ENCODE results near the gene HERPUD1.
A peak's percentile ranks its signal among the peaks of the same experiment; 100 is the strongest.

The HERPUD1 gene

GRCh38 chr16:56910112-56910511 is 21.8 kb upstream of the HERPUD1 start:
- H3K4me3 ChIP-seq (ENCODE audit: low read depth, low read length), result no peak overlapping the region
- DNase-seq (ENCODE audit: low read depth), result no peak

DNA sequence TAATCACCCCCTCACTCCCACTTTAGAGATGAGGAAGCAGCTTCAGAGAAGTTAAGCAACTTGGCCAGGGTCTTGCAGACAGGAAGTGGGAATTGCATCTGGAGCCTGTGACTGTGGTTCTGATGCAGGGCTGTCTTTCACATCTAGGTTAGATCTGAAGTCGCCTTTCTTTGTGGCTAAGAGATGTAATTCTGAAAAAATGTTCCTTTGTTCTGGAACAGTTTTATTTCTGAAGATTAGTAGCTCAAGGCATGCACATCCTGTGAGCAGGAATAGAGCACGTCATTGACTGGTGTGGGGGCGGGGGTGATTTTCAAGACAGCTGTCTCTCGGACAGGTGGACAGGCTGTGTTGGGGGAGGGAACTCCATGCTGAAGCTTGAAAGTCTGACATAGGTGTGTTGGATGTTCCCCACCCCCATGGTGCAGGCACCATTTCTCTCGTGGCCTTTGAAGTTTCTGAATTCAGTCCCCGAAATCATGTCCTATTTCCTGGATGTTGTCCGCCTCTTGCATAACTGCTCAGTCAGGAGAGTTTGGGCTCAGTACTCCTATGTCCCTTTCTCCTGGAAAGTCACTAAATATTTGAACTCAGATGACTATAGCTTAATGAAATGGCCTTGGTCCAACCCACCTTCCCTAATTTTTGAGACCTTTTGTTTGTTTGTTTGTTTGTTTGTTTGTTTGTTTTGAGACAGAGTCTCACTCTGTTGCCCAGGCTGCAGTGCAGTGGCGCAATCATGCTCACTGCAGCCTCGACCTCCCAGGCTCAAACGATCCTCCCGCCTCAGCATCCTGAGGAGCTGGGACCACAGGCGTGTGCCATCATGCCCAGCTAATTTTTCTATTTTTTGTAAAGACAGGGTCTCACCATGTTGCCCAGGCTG is 21.0 kb upstream of the HERPUD1 start:
- H3K4me3 ChIP-seq (ENCODE audit: low read depth, low read length), result no peak overlapping the region
- DNase-seq (ENCODE audit: low read depth), result peak; percentile 88

GRCh38 chr16:56911771-56912571 is 20.0 kb upstream of the HERPUD1 start:
- H3K4me3 ChIP-seq (ENCODE audit: low read depth, low read length), result no peak overlapping the region
- no peak for DNase-seq (ENCODE audit: low read depth)

- no peak overlapping the region for H3K4me3 ChIP-seq (ENCODE audit: low read depth, low read length)
- DNase-seq (ENCODE audit: low read depth), result peak; percentile 70
These were observed 18.9 kb upstream of the HERPUD1 start for GRCh38 chr16:56912746-56913708.

GRCh38 chr16:56914896-56915295 is 17.0 kb upstream of the HERPUD1 start:
- DNase-seq (ENCODE audit: low read depth), result no peak
- H3K4me3 ChIP-seq (ENCODE audit: low read depth, low read length), result no peak overlapping the region

DNA sequence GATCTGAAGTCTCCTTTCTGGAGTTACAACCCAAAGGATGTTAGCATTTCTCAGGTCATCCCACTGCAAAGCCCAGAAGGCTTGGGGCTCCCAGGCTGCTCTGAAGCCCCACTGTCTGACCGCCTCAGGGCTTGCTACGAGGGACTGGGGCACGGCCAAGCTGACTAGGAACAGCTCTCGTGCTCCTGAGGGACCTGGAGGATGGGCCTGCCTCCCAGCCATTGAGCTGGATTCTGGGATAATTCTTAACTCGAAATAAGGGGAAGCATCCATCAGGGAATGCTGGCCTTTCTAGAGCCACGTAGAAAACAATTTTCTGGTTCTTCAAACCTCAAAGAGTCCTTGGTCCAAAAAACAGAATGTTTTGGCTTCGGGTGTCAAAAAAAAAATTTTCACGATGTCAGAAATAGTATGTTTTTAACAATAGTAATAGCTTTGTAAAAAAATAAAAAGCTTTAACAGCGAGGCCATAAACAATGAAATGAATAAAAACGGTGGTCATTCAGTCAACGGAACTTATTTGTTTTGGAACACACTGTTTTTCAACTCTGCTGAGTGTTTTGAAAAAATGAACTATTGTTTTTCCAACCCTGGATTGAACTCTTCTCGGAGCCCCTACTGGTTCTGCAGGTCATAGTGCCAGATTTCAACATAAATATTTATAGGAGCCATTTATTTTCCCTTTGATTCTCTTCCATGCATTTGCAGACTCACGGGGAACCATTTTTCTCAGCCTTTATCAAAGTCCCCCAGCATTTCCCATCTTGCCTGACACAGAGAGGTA is 16.4 kb upstream of the HERPUD1 start:
- no peak overlapping the region for H3K4me3 ChIP-seq (ENCODE audit: low read depth, low read length)
- no peak for DNase-seq (ENCODE audit: low read depth)

GRCh38 chr16:56916571-56917403 is 15.2 kb upstream of the HERPUD1 start:
- no peak overlapping the region for H3K4me3 ChIP-seq (ENCODE audit: low read depth, low read length)
- no peak for DNase-seq (ENCODE audit: low read depth)

- DNase-seq (ENCODE audit: low read depth), result no peak
- no peak overlapping the region for H3K4me3 ChIP-seq (ENCODE audit: low read depth, low read length)
These were observed 13.4 kb upstream of the HERPUD1 start for GRCh38 chr16:56918467-56919012.

DNA sequence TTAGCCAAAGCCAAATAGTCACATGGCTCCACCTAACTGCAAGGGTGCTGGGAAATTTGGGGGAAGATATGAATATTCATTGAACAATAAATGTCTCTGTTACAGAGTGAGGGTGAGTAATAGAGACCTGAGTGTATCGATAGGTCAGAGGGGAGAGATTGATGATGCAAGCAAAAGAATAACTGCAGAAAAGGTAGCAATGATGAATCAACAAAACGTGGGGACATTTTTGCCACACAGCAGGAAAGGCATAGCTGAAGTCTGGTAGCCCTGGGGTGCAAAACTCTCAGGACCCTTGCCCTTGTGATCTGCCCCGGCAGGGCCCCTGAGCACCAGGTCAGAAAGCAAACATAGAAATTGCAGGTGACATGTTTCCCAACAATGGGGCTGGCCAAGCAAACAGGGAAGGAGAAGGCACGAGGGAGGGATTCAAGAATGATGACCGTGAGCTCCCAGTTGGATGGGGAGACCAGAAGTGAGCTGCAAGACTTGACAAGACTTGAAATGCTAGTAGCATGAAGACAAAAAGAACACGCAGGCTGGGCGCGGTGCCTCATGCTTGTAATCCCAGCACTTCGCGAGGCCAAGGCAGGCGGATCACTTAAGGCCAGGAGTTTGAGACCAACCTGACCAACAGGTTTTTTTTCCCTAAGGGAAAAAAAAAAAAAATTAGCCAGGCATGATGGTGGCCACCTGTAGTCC is 12.7 kb upstream of the HERPUD1 start:
- DNase-seq (ENCODE audit: low read depth), result no peak
- no peak overlapping the region for H3K4me3 ChIP-seq (ENCODE audit: low read depth, low read length)

DNA sequence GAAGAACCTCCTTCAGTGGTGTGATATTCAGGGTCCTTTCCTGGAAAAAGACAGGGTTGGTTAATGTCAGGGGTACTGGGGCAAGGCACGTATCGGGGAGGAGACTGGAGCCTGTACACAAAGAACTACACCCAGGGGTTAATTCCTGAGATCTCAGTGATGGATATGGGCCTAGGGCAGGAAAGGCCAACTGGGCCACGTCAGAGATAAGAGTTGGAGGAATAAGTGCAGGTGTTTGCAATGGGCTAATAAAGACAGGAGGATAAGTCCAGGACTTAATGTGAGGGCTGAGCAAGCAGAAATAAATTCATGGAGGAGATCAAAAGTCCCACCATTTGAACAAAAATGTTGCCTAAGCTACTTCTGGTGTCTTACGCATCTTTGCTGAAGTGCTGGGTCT is 10.4 kb upstream of the HERPUD1 start:
- no peak overlapping the region for H3K4me3 ChIP-seq (ENCODE audit: low read depth, low read length)
- DNase-seq (ENCODE audit: low read depth), result no peak

- no peak for DNase-seq (ENCODE audit: low read depth)
- H3K4me3 ChIP-seq (ENCODE audit: low read depth, low read length), result no peak overlapping the region
These were observed 8.4 kb upstream of the HERPUD1 start for GRCh38 chr16:56923481-56924091.

- DNase-seq (ENCODE audit: low read depth), result no peak
These were observed 4.5 kb upstream of the HERPUD1 start for GRCh38 chr16:56927471-56927870.

GRCh38 chr16:56929639-56930038 is 2.3 kb upstream of the HERPUD1 start:
- no peak for DNase-seq (ENCODE audit: low read depth)
- no peak overlapping the region for H3K4me3 ChIP-seq (ENCODE audit: low read depth, low read length)

More at GRCh38 chr16:56927471-56927870, 4.5 kb upstream of the HERPUD1 start:
- H3K4me3 ChIP-seq (ENCODE audit: low read depth, low read length), result no peak overlapping the region

GRCh38 chr16:56930486-56931270 is 1.3 kb upstream of the HERPUD1 start:
- no peak overlapping the region for H3K4me3 ChIP-seq (ENCODE audit: low read depth, low read length)
- DNase-seq (ENCODE audit: low read depth), result no peak

DNA sequence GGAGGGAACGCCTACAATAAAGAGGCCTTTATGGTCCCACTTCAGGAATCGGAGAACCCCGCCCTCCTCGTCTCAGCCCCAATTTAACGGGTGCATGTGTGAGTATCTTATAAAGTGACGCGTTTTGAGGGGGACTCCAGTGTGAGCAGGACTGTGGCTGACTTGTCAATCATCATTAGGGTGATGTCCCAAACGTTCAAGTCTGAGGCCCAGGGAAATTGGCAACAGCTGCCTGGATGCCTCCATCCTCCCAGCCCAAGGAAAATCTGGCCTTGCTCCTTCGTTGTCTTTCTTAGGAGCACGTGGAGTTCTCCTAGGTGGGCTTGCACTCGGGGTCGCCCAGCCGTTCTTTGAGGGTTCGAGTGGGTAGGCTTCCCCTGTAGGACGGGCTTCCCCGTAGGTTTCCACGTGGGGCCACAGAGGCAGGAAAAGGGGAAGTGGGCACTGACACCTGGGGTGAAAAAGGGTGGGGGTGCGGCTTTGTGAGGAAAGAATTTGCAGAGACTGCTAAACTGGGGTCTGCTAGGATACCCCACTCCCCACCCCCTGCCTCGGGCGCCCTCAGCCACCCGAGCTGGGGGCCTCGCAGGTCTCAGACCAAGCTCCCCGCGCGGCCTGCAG is 561 bp upstream of the HERPUD1 start:
- DNase-seq (ENCODE audit: low read depth), result no peak
- H3K4me3 ChIP-seq (ENCODE audit: low read depth, low read length), result peak overlapping the region; percentile 99
